IPS-NIHi7 (cell line): Measurements from ENCODE around the gene TAL1.
"Not testable (repeated sequence)": the region's sequence is repeated elsewhere in the genome, so short reads cannot be mapped to it uniquely, and the experiment has no call there.

Experiments
- DNase-seq: peaks from one replicate; pipeline ENCODE4 v3.0.0; 2012; ENCODE audit warnings: mixed read lengths; ENCODE audit errors: extremely low spot score

The TAL1 gene

GRCh38 chr1:47232187-47232874 is at the start of gene TAL1:
TSS of gene TAL1 (minus strand) at chr1:47232225. CDS start at chr1:47225888, 6,337 bp downstream.
- peak; percentile 47 for DNase-seq

GRCh38 chr1:47280142-47280541 is 48.1 kb upstream of the TAL1 start:
- DNase-seq = no peak

GRCh38 chr1:47276850-47277249 is 44.8 kb upstream of the TAL1 start:
- DNase-seq = no peak

- DNase-seq = not testable (repeated sequence)
Observed at GRCh38 chr1:47275811-47276210, 43.8 kb upstream of the TAL1 start.

GRCh38 chr1:47265529-47265928 is 33.5 kb upstream of the TAL1 start:
- DNase-seq = not testable (repeated sequence)

- DNase-seq = peak; percentile 69
Observed at GRCh38 chr1:47262787-47263413, 30.9 kb upstream of the TAL1 start.

- DNase-seq = no peak
Observed at GRCh38 chr1:47257224-47257623, 25.2 kb upstream of the TAL1 start.

- no peak for DNase-seq
Observed at GRCh38 chr1:47252795-47253194, 20.8 kb upstream of the TAL1 start.

- no peak for DNase-seq
Observed at GRCh38 chr1:47252369-47252768, 20.3 kb upstream of the TAL1 start.

- DNase-seq = no peak
Observed at GRCh38 chr1:47249755-47250154, 17.7 kb upstream of the TAL1 start.

GRCh38 chr1:47244339-47244862 is 12.4 kb upstream of the TAL1 start:
- DNase-seq = no peak

GRCh38 chr1:47243910-47244309 is 11.9 kb upstream of the TAL1 start:
- no peak for DNase-seq

- DNase-seq = no peak
Observed at GRCh38 chr1:47241114-47242113, 9.4 kb upstream of the TAL1 start.

- no peak for DNase-seq
Observed at GRCh38 chr1:47238935-47239592, 7.0 kb upstream of the TAL1 start.

GRCh38 chr1:47235806-47236205 is 3.8 kb upstream of the TAL1 start:
- no peak for DNase-seq

GRCh38 chr1:47235241-47235681 is 3.2 kb upstream of the TAL1 start:
- DNase-seq = no peak

GRCh38 chr1:47233186-47233585 is 1.2 kb upstream of the TAL1 start:
- no peak for DNase-seq

- DNase-seq = peak; percentile 28
Observed at GRCh38 chr1:47231301-47232186, 481 bp downstream of the TAL1 start.

- peak; percentile 54 for DNase-seq
Observed at GRCh38 chr1:47230692-47231300, 1.2 kb downstream of the TAL1 start.
